HEK293 (cell line): ENCODE measurements around the gene MRPL51.

Experiments used
- CTCF ChIA-PET: fragments of 350-600 bp; formaldehyde crosslinking; extraction: SDS; loops from one replicate; lab custom pipeline; 2021; ENCODE audit warnings: antibody characterized with exemption; lab: Yijun Ruan, JAX
- POLR2A ChIA-PET: fragments of 300-600 bp; formaldehyde crosslinking; extraction: SDS; loops from one replicate; lab custom pipeline; 2020; ENCODE audit warnings: antibody characterized with exemption, inconsistent platforms; lab: Yijun Ruan, JAX
- H3K27ac ChIP-seq: fragments of 200-500 bp; sonication (Bioruptor generic); 2 replicates; pipeline ENCODE4 v1.5.1; 2014; ENCODE audit warnings: low read depth, low read length, control low read depth, inconsistent platforms; ENCODE audit errors: extremely low read depth
- H3K36me3 ChIP-seq, 2 experiments: fragments of 200-500 bp in 1 of 2; sonication (Bioruptor generic) in 1 of 2; 1 replicate in 1 of 2; 2 replicates in 1 of 2; pipeline ENCODE4 v1.5.1; 2014 to 2017; ENCODE audit warnings: inconsistent platforms in 2 of 2, low read length in 2 of 2; ENCODE audit not compliant: control insufficient read depth in 2 of 2, insufficient read depth in 1 of 2
- H3K4me1 ChIP-seq: fragments of 200-500 bp; sonication (Bioruptor generic); 2 replicates; pipeline ENCODE4 v1.5.1; 2014; ENCODE audit warnings: mild to moderate bottlenecking, low read length, inconsistent platforms; ENCODE audit not compliant: control insufficient read depth, insufficient read depth
- H3K4me3 ChIP-seq: 2 replicates; pipeline ENCODE4 v1.5.1; 2011; ENCODE audit warnings: low read depth, mild to moderate bottlenecking, control low read depth, low read length, moderate library complexity
- H3K9me3 ChIP-seq: fragments of 200-500 bp; sonication (Bioruptor generic); 2 replicates; pipeline ENCODE4 v1.5.1; 2014; ENCODE audit warnings: low read depth, low read length, inconsistent platforms; ENCODE audit not compliant: control insufficient read depth, insufficient read depth
- CTCF ChIP-seq: fragments of 450-650 bp; formaldehyde crosslinking; IDR thresholded peaks from 2 replicates; pipeline ENCODE4 v1.5.1; 2016; ENCODE audit warnings: missing biosample characterization, missing genetic modification characterization
- KLF10 ChIP-seq: fragments of 450-650 bp; IDR thresholded peaks from 2 replicates; pipeline ENCODE4 v1.5.1; 2018; ENCODE audit warnings: missing biosample characterization, mild to moderate bottlenecking, missing genetic modification characterization
- TRIM28 ChIP-seq: IDR thresholded peaks from 2 replicates; pipeline ENCODE4 v1.6.1; 2011; ENCODE audit warnings: low read length, control low read depth, borderline replicate concordance
- WT1 ChIP-seq: fragments of 450-650 bp; formaldehyde crosslinking; IDR thresholded peaks from 2 replicates; pipeline ENCODE4 v1.5.1; 2016; ENCODE audit warnings: missing biosample characterization, missing genetic modification characterization
- ZBTB44 ChIP-seq: fragments of 450-650 bp; IDR thresholded peaks from 2 replicates; pipeline ENCODE4 v1.5.1; 2018; ENCODE audit warnings: missing biosample characterization, mild to moderate bottlenecking, missing genetic modification characterization
- ZFP69B ChIP-seq: fragments of 450-650 bp; formaldehyde crosslinking; IDR thresholded peaks from 2 replicates; pipeline ENCODE4 v1.5.1; 2016; ENCODE audit warnings: missing biosample characterization, missing genetic modification characterization
- ZIC2 ChIP-seq: fragments of 450-650 bp; formaldehyde crosslinking; IDR thresholded peaks from 2 replicates; pipeline ENCODE4 v1.5.1; 2016; ENCODE audit warnings: missing biosample characterization, missing genetic modification characterization
- ZNF114 ChIP-seq: fragments of 450-650 bp; formaldehyde crosslinking; IDR thresholded peaks from 2 replicates; pipeline ENCODE4 v1.5.0; 2017; ENCODE audit warnings: missing biosample characterization, missing genetic modification characterization
- ZNF132 ChIP-seq: fragments of 450-650 bp; formaldehyde crosslinking; IDR thresholded peaks from 2 replicates; pipeline ENCODE4 v1.5.1; 2017; ENCODE audit warnings: missing biosample characterization, missing genetic modification characterization, borderline replicate concordance
- ZNF302 ChIP-seq: fragments of 450-650 bp; formaldehyde crosslinking; IDR thresholded peaks from 2 replicates; pipeline ENCODE4 v1.5.1; 2016; ENCODE audit warnings: missing biosample characterization, missing genetic modification characterization, low read depth
- ZNF571 ChIP-seq: fragments of 450-650 bp; formaldehyde crosslinking; IDR thresholded peaks from 2 replicates; pipeline ENCODE4 v1.5.0; 2017; ENCODE audit warnings: missing biosample characterization, missing genetic modification characterization
- ZNF580 ChIP-seq: fragments of 450-650 bp; formaldehyde crosslinking; IDR thresholded peaks from 2 replicates; pipeline ENCODE4 v1.5.1; 2016; ENCODE audit warnings: missing biosample characterization, missing genetic modification characterization
- ZNF692 ChIP-seq: fragments of 450-650 bp; formaldehyde crosslinking; IDR thresholded peaks from 2 replicates; pipeline ENCODE4 v1.5.1; 2016; ENCODE audit warnings: missing biosample characterization, missing genetic modification characterization
- ZSCAN30 ChIP-seq: fragments of 450-650 bp; IDR thresholded peaks from 2 replicates; pipeline ENCODE4 v1.5.1; 2018; ENCODE audit warnings: missing biosample characterization, mild to moderate bottlenecking, missing genetic modification characterization, moderate library complexity
- TF ChIP-seq, protein P1 (sequence below): fragments of 450-650 bp; formaldehyde crosslinking; IDR thresholded peaks from 2 replicates; pipeline ENCODE4 v1.5.1; 2016; ENCODE audit warnings: missing biosample characterization, missing genetic modification characterization
- TF ChIP-seq, protein P2 (sequence below): fragments of 450-650 bp; formaldehyde crosslinking; conservative IDR thresholded peaks from 2 replicates; pipeline ENCODE4 v1.5.1; 2016; ENCODE audit warnings: low read depth, missing biosample characterization, missing genetic modification characterization
- TF ChIP-seq, protein P3 (sequence below): fragments of 450-650 bp; formaldehyde crosslinking; IDR thresholded peaks from 2 replicates; pipeline ENCODE4 v1.5.1; 2016; ENCODE audit warnings: missing biosample characterization, missing genetic modification characterization

Gene MRPL51

DNA sequence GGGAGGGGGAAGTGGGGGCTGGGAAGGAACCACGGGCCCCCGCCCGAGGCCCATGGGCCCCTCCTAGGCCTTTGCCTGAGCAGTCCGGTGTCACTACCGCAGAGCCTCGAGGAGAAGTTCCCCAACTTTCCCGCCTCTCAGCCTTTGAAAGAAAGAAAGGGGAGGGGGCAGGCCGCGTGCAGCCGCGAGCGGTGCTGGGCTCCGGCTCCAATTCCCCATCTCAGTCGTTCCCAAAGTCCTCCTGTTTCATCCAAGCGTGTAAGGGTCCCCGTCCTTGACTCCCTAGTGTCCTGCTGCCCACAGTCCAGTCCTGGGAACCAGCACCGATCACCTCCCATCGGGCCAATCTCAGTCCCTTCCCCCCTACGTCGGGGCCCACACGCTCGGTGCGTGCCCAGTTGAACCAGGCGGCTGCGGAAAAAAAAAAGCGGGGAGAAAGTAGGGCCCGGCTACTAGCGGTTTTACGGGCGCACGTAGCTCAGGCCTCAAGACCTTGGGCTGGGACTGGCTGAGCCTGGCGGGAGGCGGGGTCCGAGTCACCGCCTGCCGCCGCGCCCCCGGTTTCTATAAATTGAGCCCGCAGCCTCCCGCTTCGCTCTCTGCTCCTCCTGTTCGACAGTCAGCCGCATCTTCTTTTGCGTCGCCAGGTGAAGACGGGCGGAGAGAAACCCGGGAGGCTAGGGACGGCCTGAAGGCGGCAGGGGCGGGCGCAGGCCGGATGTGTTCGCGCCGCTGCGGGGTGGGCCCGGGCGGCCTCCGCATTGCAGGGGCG is 41.0 kb upstream of the MRPL51 start, which contains the start of gene GAPDH (continued):
- TF ChIP-seq, protein P1, sequence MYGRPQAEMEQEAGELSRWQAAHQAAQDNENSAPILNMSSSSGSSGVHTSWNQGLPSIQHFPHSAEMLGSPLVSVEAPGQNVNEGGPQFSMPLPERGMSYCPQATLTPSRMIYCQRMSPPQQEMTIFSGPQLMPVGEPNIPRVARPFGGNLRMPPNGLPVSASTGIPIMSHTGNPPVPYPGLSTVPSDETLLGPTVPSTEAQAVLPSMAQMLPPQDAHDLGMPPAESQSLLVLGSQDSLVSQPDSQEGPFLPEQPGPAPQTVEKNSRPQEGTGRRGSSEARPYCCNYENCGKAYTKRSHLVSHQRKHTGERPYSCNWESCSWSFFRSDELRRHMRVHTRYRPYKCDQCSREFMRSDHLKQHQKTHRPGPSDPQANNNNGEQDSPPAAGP (tag by site-specific recombination) = peak; percentile 13; the same call in 1 of the 2 replicates
- TF ChIP-seq, protein P2, sequence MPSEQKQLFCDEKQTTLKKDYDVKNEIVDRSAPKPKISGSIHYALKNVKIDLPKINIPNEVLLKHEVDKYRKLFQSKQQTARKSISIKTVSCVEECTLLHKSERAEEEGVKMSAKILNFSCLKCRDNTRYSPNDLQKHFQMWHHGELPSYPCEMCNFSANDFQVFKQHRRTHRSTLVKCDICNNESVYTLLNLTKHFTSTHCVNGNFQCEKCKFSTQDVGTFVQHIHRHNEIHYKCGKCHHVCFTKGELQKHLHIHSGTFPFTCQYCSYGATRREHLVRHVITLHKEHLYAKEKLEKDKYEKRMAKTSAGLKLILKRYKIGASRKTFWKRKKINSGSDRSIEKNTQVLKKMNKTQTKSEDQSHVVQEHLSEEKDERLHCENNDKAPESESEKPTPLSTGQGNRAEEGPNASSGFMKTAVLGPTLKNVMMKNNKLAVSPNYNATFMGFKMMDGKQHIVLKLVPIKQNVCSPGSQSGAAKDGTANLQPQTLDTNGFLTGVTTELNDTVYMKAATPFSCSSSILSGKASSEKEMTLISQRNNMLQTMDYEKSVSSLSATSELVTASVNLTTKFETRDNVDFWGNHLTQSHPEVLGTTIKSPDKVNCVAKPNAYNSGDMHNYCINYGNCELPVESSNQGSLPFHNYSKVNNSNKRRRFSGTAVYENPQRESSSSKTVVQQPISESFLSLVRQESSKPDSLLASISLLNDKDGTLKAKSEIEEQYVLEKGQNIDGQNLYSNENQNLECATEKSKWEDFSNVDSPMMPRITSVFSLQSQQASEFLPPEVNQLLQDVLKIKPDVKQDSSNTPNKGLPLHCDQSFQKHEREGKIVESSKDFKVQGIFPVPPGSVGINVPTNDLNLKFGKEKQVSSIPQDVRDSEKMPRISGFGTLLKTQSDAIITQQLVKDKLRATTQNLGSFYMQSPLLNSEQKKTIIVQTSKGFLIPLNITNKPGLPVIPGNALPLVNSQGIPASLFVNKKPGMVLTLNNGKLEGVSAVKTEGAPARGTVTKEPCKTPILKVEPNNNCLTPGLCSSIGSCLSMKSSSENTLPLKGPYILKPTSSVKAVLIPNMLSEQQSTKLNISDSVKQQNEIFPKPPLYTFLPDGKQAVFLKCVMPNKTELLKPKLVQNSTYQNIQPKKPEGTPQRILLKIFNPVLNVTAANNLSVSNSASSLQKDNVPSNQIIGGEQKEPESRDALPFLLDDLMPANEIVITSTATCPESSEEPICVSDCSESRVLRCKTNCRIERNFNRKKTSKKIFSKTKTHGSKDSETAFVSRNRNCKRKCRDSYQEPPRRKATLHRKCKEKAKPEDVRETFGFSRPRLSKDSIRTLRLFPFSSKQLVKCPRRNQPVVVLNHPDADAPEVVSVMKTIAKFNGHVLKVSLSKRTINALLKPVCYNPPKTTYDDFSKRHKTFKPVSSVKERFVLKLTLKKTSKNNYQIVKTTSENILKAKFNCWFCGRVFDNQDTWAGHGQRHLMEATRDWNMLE (tag by site-specific recombination) = 0 out of 2 replicates have a peak, but pooled peaks have one; percentile 23
- peak; percentile 82; the same call in 1 of the 2 replicates for TF ChIP-seq TRIM28
- TF ChIP-seq CTCF = no peak
- no peak for TF ChIP-seq ZNF114 (tag by site-specific recombination)
- TF ChIP-seq ZNF302 (tag by site-specific recombination) = no peak
- TF ChIP-seq ZNF580 (tag by site-specific recombination) = peak; percentile 5; the same call in 1 of the 2 replicates
- TF ChIP-seq ZBTB44 (tag by site-specific recombination) = 0 out of 2 replicates have a peak, but pooled peaks have one; percentile 3
- no peak for TF ChIP-seq ZNF571 (tag by site-specific recombination)
- no peak; the same call in 1 of the 2 replicates for TF ChIP-seq ZIC2
- no peak for TF ChIP-seq ZNF132 (tag by site-specific recombination)
- peak; percentile 42 for TF ChIP-seq ZSCAN30 (tag by site-specific recombination)
- TF ChIP-seq ZFP69B (tag by site-specific recombination) = peak; percentile 100
- TF ChIP-seq, protein P3, sequence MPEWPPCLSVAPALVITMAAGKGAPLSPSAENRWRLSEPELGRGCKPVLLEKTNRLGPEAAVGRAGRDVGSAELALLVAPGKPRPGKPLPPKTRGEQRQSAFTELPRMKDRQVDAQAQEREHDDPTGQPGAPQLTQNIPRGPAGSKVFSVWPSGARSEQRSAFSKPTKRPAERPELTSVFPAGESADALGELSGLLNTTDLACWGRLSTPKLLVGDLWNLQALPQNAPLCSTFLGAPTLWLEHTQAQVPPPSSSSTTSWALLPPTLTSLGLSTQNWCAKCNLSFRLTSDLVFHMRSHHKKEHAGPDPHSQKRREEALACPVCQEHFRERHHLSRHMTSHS = no peak

- ChIA-PET CTCF (no interaction called here), POLR2A (interaction anchor here (0.6 to 4.7 kb wide), 64 partner anchors 8 to 413 kb away, joined by 3 to 90 read pairs (median 5); partner anchors contain the start of genes CD27, CDCA3, COPS7A and MRPL51)
- peak overlapping the region; percentile 93 for H3K27ac ChIP-seq
- no peaks in the 10 kb centered on the region for H3K9me3 ChIP-seq
- peak overlapping the region; percentile 73 for H3K4me3 ChIP-seq
- H3K36me3 ChIP-seq = peaks cover 28 to 79% of the 10 kb centered on the region in 2 experiments
- H3K4me1 ChIP-seq = peaks cover 12% of the 10 kb centered on the region
- no peak for TF ChIP-seq KLF10 (tag by site-specific recombination)
- TF ChIP-seq ZNF571 (tag by site-specific recombination) = no peak
- no peak for TF ChIP-seq ZNF692
- TF ChIP-seq, protein P2 (tag by site-specific recombination) = no peak
- TF ChIP-seq WT1 (tag by site-specific recombination) = no peak
These were observed 40.5 kb upstream of the MRPL51 start for GRCh38 chr12:6533653-6533922.
